ENCODE data around the gene NECTIN1. TPM values are rescaled to one million over a fixed set of nuclear protein-coding genes. Genes with fewer than 3 reads are reported as not detected.

Gene NECTIN1
- total and polyA plus RNA-seq, 2 of the 4 experiments (the other 2 are of a cell fraction): 2.3 to 4.2 TPM

DNA sequence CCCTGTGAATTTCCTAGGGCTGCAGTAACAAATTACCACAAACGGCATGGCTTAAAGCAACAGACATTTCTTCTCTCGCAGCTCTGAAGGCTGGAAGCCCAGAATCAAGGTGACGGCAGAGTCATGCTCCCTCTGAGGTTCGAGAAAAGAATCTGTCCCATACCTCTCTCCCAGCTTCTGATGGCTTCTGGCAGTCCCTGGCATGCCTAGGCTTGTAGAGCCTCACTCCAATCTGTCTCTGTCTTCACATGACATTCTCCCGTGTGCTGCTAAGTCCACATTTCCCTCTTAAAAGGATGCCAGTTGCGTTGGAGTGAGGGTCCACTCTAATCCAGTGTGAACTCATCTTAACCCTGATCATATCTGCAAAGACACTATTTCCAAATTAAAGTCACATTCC lies 116.2 kb downstream of the NECTIN1 start:
- dilution Hi-C loops (cut with HindIII; ENCODE audit: low sequenced_read_pairs, unreplicated experiment) (no loop called here), intact Hi-C loops (cut with micrococcal nuclease) (no loop called here), in situ Hi-C loops (cut with MboI; ENCODE audit: low sequenced_read_pairs) (no loop called here)
- H3K9me3 ChIP-seq (ENCODE audit: control insufficient read depth, insufficient read depth, low read length): no peaks in the 10 kb centered on the region
- no peak overlapping the region for H4K5ac ChIP-seq (ENCODE audit: low read depth, low read length)
- H3K14ac ChIP-seq (replicated peaks; ENCODE audit: low read depth, low read length): no peak overlapping the region
- no peak overlapping the region for H3K9ac ChIP-seq (ENCODE audit: low read depth, low read length)
- no peak overlapping the region for H3K27ac ChIP-seq (ENCODE audit: insufficient read depth, low read length)
- ChIA-PET CTCF (no interaction called here), POLR2A (ENCODE audit: unreplicated experiment) (no interaction called here)
- H3K56ac ChIP-seq (ENCODE audit: extremely low read depth, insufficient read depth, low read length): no peak overlapping the region
- no peak overlapping the region for H3K4me3 ChIP-seq (ENCODE audit: insufficient read depth, low read depth, low read length)
- no peak for ATAC-seq (ENCODE audit: low read depth)
- H3K23ac ChIP-seq (ENCODE audit: low read depth, low read length): no peak overlapping the region
- no peak overlapping the region for H2AK5ac ChIP-seq (ENCODE audit: low read depth, low read length)
- no peak for TF ChIP-seq FOS (IDR thresholded peaks at IDR 0.05; ENCODE audit: low read depth, low read length)
- no peak for TF ChIP-seq NFE2L2 (IDR thresholded peaks at IDR 0.05; ENCODE audit: low read depth, low read length)
- no peak for TF ChIP-seq MAZ (IDR thresholded peaks at IDR 0.05; ENCODE audit: borderline replicate concordance, low read depth, low read length)
- TF ChIP-seq RAD21 (IDR thresholded peaks at IDR 0.05; ENCODE audit: low read length): no peak
- TF ChIP-seq, protein P1, sequence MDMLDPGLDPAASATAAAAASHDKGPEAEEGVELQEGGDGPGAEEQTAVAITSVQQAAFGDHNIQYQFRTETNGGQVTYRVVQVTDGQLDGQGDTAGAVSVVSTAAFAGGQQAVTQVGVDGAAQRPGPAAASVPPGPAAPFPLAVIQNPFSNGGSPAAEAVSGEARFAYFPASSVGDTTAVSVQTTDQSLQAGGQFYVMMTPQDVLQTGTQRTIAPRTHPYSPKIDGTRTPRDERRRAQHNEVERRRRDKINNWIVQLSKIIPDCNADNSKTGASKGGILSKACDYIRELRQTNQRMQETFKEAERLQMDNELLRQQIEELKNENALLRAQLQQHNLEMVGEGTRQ (IDR thresholded peaks at IDR 0.05; ENCODE audit: low read depth, low read length): no peak
- TF ChIP-seq, protein P2, sequence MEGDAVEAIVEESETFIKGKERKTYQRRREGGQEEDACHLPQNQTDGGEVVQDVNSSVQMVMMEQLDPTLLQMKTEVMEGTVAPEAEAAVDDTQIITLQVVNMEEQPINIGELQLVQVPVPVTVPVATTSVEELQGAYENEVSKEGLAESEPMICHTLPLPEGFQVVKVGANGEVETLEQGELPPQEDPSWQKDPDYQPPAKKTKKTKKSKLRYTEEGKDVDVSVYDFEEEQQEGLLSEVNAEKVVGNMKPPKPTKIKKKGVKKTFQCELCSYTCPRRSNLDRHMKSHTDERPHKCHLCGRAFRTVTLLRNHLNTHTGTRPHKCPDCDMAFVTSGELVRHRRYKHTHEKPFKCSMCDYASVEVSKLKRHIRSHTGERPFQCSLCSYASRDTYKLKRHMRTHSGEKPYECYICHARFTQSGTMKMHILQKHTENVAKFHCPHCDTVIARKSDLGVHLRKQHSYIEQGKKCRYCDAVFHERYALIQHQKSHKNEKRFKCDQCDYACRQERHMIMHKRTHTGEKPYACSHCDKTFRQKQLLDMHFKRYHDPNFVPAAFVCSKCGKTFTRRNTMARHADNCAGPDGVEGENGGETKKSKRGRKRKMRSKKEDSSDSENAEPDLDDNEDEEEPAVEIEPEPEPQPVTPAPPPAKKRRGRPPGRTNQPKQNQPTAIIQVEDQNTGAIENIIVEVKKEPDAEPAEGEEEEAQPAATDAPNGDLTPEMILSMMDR (conservative IDR thresholded peaks at IDR 0.05; ENCODE audit: low read depth, low read length): no peak
- no peak for TF ChIP-seq MAFK (IDR thresholded peaks at IDR 0.05; ENCODE audit: low read depth, low read length)
- TF ChIP-seq POLR2A (IDR thresholded peaks at IDR 0.05; ENCODE audit: low read depth, low read length): no peak
- TF ChIP-seq BHLHE40 (IDR thresholded peaks at IDR 0.05; ENCODE audit: low read depth, low read length): no peak
- no peak for TF ChIP-seq MXI1 (IDR thresholded peaks at IDR 0.05; ENCODE audit: borderline replicate concordance, low read depth, low read length)
- H4K8ac ChIP-seq (ENCODE audit: low read depth in 2 of 2, low read length in 2 of 2): no peak overlapping the region
- H3K4ac ChIP-seq (ENCODE audit: low read depth, low read length): no peak overlapping the region
- H3K79me1 ChIP-seq (ENCODE audit: low read depth in 1 of 2, low read length in 2 of 2): no peaks in the 10 kb centered on the region
- no peaks in the 10 kb centered on the region for H4K20me1 ChIP-seq (ENCODE audit: insufficient read depth, low read length)
- no peak overlapping the region for H2BK15ac ChIP-seq (ENCODE audit: low read depth, low read length)
- H2AK9ac ChIP-seq (replicated peaks; ENCODE audit: low read depth, low read length, poor library complexity): no peak overlapping the region
- no peak overlapping the region for H2BK5ac ChIP-seq (ENCODE audit: low read depth, low read length, poor library complexity, severe bottlenecking)
- H3K4me2 ChIP-seq (ENCODE audit: low read depth, low read length): no peak overlapping the region
- DNase-seq: no peak
- peaks cover 7% of the 10 kb centered on the region for H3K9me1 ChIP-seq (ENCODE audit: insufficient read depth, low read length)
- no TSS peak for BruUV-seq (replicated peaks)
- peaks cover 11% of the 10 kb centered on the region for H3K27me3 ChIP-seq (ENCODE audit: control insufficient read depth, insufficient read depth, low read length)
- WGBS, 2 experiments (ENCODE audit: extremely low coverage in 2 of 2, insufficient read length in 1 of 2): 66% methylated on average over 5 of the region's 6 CpGs; no CpG with 5 or more reads in 1 of the 2 experiments
- H2BK20ac ChIP-seq (ENCODE audit: low read depth, low read length): no peak overlapping the region
- no peaks in the 10 kb centered on the region for H3K36me3 ChIP-seq (ENCODE audit: control insufficient read depth, insufficient read depth, low read length)
- H2BK120ac ChIP-seq (ENCODE audit: low read depth, low read length): no peak overlapping the region
- H2AFZ ChIP-seq (replicated peaks; ENCODE audit: low read length, poor library complexity): no peak overlapping the region
- H3K4me1 ChIP-seq (ENCODE audit: control insufficient read depth, insufficient read depth, low read length): peaks cover 16% of the 10 kb centered on the region
- no peak overlapping the region for H4K91ac ChIP-seq (ENCODE audit: insufficient read depth, low read depth, low read length)
- no peak overlapping the region for H3K18ac ChIP-seq (ENCODE audit: low read depth, low read length)

Measured in IMR-90 (cell line).